H1 (cell line): ENCODE measurements around the gene KCTD21. TPM values are rescaled to one million over a fixed set of nuclear protein-coding genes. Genes with fewer than 3 reads are reported as not detected.

Source experiments
- CTCF ChIA-PET: fragments of 300-600 bp; sonication (Branson Sonifier 250); formaldehyde crosslinking; loops from one replicate; lab custom pipeline; 2021; ENCODE audit not compliant: partially characterized antibody; lab: Charles Lee
- POLR2A ChIA-PET: fragments of 300-600 bp; sonication (Branson Sonifier 250); formaldehyde crosslinking; loops from one replicate; lab custom pipeline; 2021; ENCODE audit warnings: inconsistent platforms; ENCODE audit not compliant: partially characterized antibody; lab: Charles Lee
- DNase-seq, 2 experiments: peaks; one replicate each; pipeline versions ENCODE4 v3.0.0 to v3.0.0-alpha.2; 2010 to 2022; ENCODE audit warnings: low spot score in 2 of 2, low read depth in 1 of 2, mixed read lengths in 1 of 2
- FAIRE-seq: peaks from 2 replicates; lab custom pipeline; 2011; peaks lifted over from hg19 to GRCh38; lab: Jason Lieb, UNC
- H2AFZ ChIP-seq: 2 replicates; pipeline ENCODE4 v1.8.1; 2012; ENCODE audit warnings: low read length, inconsistent platforms
- H2AK5ac ChIP-seq: 2 replicates; pipeline ENCODE4 v1.6.1; 2013; ENCODE audit warnings: low read depth, low read length
- H2BK120ac ChIP-seq: replicated peaks from 2 replicates; pipeline ENCODE3; 2013; ENCODE audit warnings: low read depth, low read length, inconsistent platforms
- H2BK12ac ChIP-seq: 2 replicates; pipeline ENCODE4 v1.6.1; 2013; ENCODE audit warnings: low read depth, low read length
- H2BK15ac ChIP-seq: 2 replicates; pipeline ENCODE4 v1.6.1; 2013; ENCODE audit warnings: low read length
- H2BK20ac ChIP-seq: 2 replicates; pipeline ENCODE4 v1.6.1; 2013; ENCODE audit warnings: low read length
- H2BK5ac ChIP-seq: 2 replicates; pipeline ENCODE4 v1.6.1; 2013; ENCODE audit warnings: low read depth, low read length
- H3K14ac ChIP-seq: 2 replicates; pipeline ENCODE4 v1.6.1; 2013; ENCODE audit warnings: inconsistent platforms; ENCODE audit not compliant: insufficient read length
- H3K18ac ChIP-seq: 2 replicates; pipeline ENCODE4 v1.6.1; 2013; ENCODE audit warnings: low read length; ENCODE audit errors: extremely low read depth
- H3K23ac ChIP-seq: 2 replicates; pipeline ENCODE4 v1.6.1; 2013; ENCODE audit warnings: inconsistent platforms; ENCODE audit not compliant: insufficient read length
- H3K23me2 ChIP-seq: 2 replicates; pipeline ENCODE4 v1.6.1; 2013; ENCODE audit warnings: low read depth, low read length
- H3K27ac ChIP-seq: 2 replicates; pipeline ENCODE4 v1.6.1; 2011; ENCODE audit warnings: low read depth, low read length, inconsistent platforms
- H3K27me3 ChIP-seq, 4 experiments: replicated peaks in 1 of 4; 1 replicate in 1 of 4; 2 replicates in 3 of 4; pipeline versions ENCODE4 v1.6.1 to v1.8.1; 2011 to 2013; ENCODE audit warnings: low read length in 3 of 4, mild to moderate bottlenecking in 3 of 4, inconsistent platforms in 2 of 4, mixed read lengths in 2 of 4, moderate library complexity in 1 of 4; ENCODE audit not compliant: control insufficient read depth in 3 of 4, insufficient read depth in 3 of 4; ENCODE audit errors: extremely low read depth in 1 of 4
- H3K36me3 ChIP-seq, 4 experiments: 2 replicates each; pipeline versions ENCODE4 v1.6.1 to v1.8.1; 2011 to 2013; ENCODE audit warnings: mild to moderate bottlenecking in 4 of 4, low read length in 3 of 4, moderate library complexity in 2 of 4, control low read depth in 1 of 4, inconsistent platforms in 1 of 4; ENCODE audit not compliant: insufficient read depth in 4 of 4, control insufficient read depth in 2 of 4
- H3K4ac ChIP-seq: replicated peaks from 2 replicates; pipeline ENCODE3; 2013; ENCODE audit warnings: low read length, low read depth, mixed read lengths, inconsistent platforms; ENCODE audit not compliant: insufficient read length
- H3K4me1 ChIP-seq, 4 experiments: replicated peaks in 1 of 4; 1 replicate in 1 of 4; 2 replicates in 3 of 4; pipeline versions ENCODE4 v1.6.1 to v1.8.1; 2011 to 2013; ENCODE audit warnings: low read length in 3 of 4, inconsistent platforms in 2 of 4, mixed read lengths in 1 of 4; ENCODE audit not compliant: insufficient read depth in 4 of 4, control insufficient read depth in 3 of 4
- H3K4me2 ChIP-seq, 2 experiments: 2 replicates each; pipeline versions ENCODE4 v1.6.1 to v1.8.1; 2011 to 2013; ENCODE audit warnings: low read depth in 2 of 2, low read length in 2 of 2, control low read depth in 1 of 2, inconsistent platforms in 1 of 2, mild to moderate bottlenecking in 1 of 2; ENCODE audit not compliant: insufficient read depth in 1 of 2
- H3K4me3 ChIP-seq, 4 experiments: fragments of 200-600, 300-600 bp in 1 of 4; sonication (generic), shearing (Covaris generic), sonication (Bioruptor Twin) in 1 of 4; 2 replicates each; pipeline versions ENCODE4 v1.5.1 to v1.8.1; 2011 to 2016; ENCODE audit warnings: low read length in 4 of 4, low read depth in 3 of 4, control low read depth in 2 of 4, inconsistent platforms in 2 of 4, mild to moderate bottlenecking in 2 of 4, mixed read lengths in 1 of 4, moderate library complexity in 1 of 4; ENCODE audit not compliant: insufficient read depth in 2 of 4; ENCODE audit errors: extremely low read depth in 1 of 4
- H3K56ac ChIP-seq: replicated peaks from 2 replicates; pipeline ENCODE3; 2013; ENCODE audit warnings: low read depth, mild to moderate bottlenecking, mixed read lengths, low read length, inconsistent platforms; ENCODE audit not compliant: insufficient read length
- H3K79me1 ChIP-seq: 2 replicates; pipeline ENCODE4 v1.6.1; 2013; ENCODE audit warnings: low read depth, low read length, control low read depth
- H3K79me2 ChIP-seq, 2 experiments: 2 replicates each; pipeline versions ENCODE4 v1.6.1 to v1.8.1; 2012 to 2013; ENCODE audit warnings: low read length in 2 of 2, mild to moderate bottlenecking in 2 of 2, inconsistent platforms in 1 of 2; ENCODE audit not compliant: insufficient read depth in 2 of 2, control insufficient read depth in 1 of 2
- H3K9ac ChIP-seq, 4 experiments: replicated peaks in 1 of 4; 1 replicate in 1 of 4; 2 replicates in 3 of 4; pipeline versions ENCODE4 v1.6.1 to v1.8.1; 2011 to 2013; ENCODE audit warnings: low read depth in 3 of 4, low read length in 3 of 4, control low read depth in 2 of 4, mild to moderate bottlenecking in 2 of 4, moderate library complexity in 2 of 4, inconsistent platforms in 1 of 4; ENCODE audit errors: extremely low read depth in 1 of 4
- H3K9me3 ChIP-seq, 2 experiments: 2 replicates each; pipeline versions ENCODE4 v1.6.1 to v1.8.1; 2012 to 2013; ENCODE audit warnings: mild to moderate bottlenecking in 2 of 2, moderate library complexity in 2 of 2, control low read depth in 1 of 2, inconsistent platforms in 1 of 2, low read depth in 1 of 2, low read length in 1 of 2, mixed read lengths in 1 of 2; ENCODE audit not compliant: insufficient read depth in 2 of 2
- H4K20me1 ChIP-seq, 2 experiments: replicated peaks in 1 of 2; 2 replicates each; pipeline versions ENCODE3 to v1.8.1; 2011 to 2013; ENCODE audit warnings: inconsistent platforms in 2 of 2, low read length in 2 of 2, mild to moderate bottlenecking in 1 of 2; ENCODE audit not compliant: insufficient read depth in 2 of 2, control insufficient read depth in 1 of 2
- H4K5ac ChIP-seq: 2 replicates; pipeline ENCODE4 v1.6.1; 2013; ENCODE audit warnings: low read length, low read depth, mixed read lengths, inconsistent platforms; ENCODE audit not compliant: insufficient read length
- H4K8ac ChIP-seq: 2 replicates; pipeline ENCODE4 v1.8.0; 2013; ENCODE audit warnings: mild to moderate bottlenecking, moderate library complexity, low read length, inconsistent platforms; ENCODE audit not compliant: insufficient read depth; ENCODE audit errors: extremely low read depth
- H4K91ac ChIP-seq: replicated peaks from 2 replicates; pipeline ENCODE3; 2013; ENCODE audit warnings: low read length, mixed read lengths, inconsistent platforms; ENCODE audit not compliant: insufficient read length
- ATF3 ChIP-seq: IDR thresholded peaks from 2 replicates; pipeline ENCODE4 v1.6.1; 2011; ENCODE audit warnings: low read depth, mild to moderate bottlenecking, low read length; ENCODE audit not compliant: insufficient read depth
- BACH1 ChIP-seq: IDR thresholded peaks from 2 replicates; pipeline ENCODE4 v1.6.1; 2012; ENCODE audit warnings: low read length, improper control_type of control experiment
- CHD2 ChIP-seq: IDR thresholded peaks from 2 replicates; pipeline ENCODE4 v1.6.1; 2012; ENCODE audit warnings: low read length, improper control_type of control experiment
- CTBP2 ChIP-seq: IDR thresholded peaks from 2 replicates; pipeline ENCODE4 v1.7.0; 2011; ENCODE audit warnings: borderline replicate concordance, mild to moderate bottlenecking, moderate library complexity, mixed read lengths, low read length; ENCODE audit not compliant: insufficient read depth, insufficient read length
- E2F6 ChIP-seq: IDR thresholded peaks from 2 replicates; pipeline ENCODE4 v1.6.1; 2012; ENCODE audit warnings: inconsistent platforms
- EP300 ChIP-seq, 2 experiments: IDR thresholded peaks; 1 replicate in 1 of 2; 2 replicates in 1 of 2; pipeline ENCODE4 v1.6.1; 2011 to 2012; ENCODE audit warnings: low read depth in 2 of 2, low read length in 2 of 2, mild to moderate bottlenecking in 2 of 2, borderline replicate concordance in 1 of 2, inconsistent platforms in 1 of 2, moderate library complexity in 1 of 2
- FOSL1 ChIP-seq: IDR thresholded peaks from 2 replicates; pipeline ENCODE4 v1.6.1; 2011; ENCODE audit warnings: mild to moderate bottlenecking, low read depth, low read length, moderate library complexity; ENCODE audit not compliant: insufficient read depth
- RAD21 ChIP-seq, 2 experiments: IDR thresholded peaks in 1 of 2; conservative IDR thresholded peaks in 1 of 2; 2 replicates each; pipeline ENCODE4 v1.6.1; 2011; ENCODE audit warnings: low read depth in 2 of 2, low read length in 2 of 2, improper control_type of control experiment in 1 of 2, inconsistent platforms in 1 of 2, mild to moderate bottlenecking in 1 of 2, moderate library complexity in 1 of 2
- RXRA ChIP-seq: IDR thresholded peaks from 2 replicates; pipeline ENCODE4 v1.6.1; 2011; ENCODE audit warnings: low read depth, mild to moderate bottlenecking, low read length, moderate library complexity; ENCODE audit not compliant: insufficient read depth
- SIX5 ChIP-seq: IDR thresholded peaks from 2 replicates; pipeline ENCODE4 v1.6.1; 2011; ENCODE audit warnings: mild to moderate bottlenecking, low read depth, low read length
- SP2 ChIP-seq: IDR thresholded peaks from 2 replicates; pipeline ENCODE4 v1.6.1; 2012; ENCODE audit warnings: mild to moderate bottlenecking, low read length, inconsistent platforms
- WGBS, 2 experiments: shearing (Covaris generic) in 1 of 2; methylation state at CpG; one replicate each; pipeline versions ENCODE4 v1.1.6 to v1.1.7; 2013 to 2015; ENCODE audit warnings: low lambda C conversion rate in 2 of 2, mixed read lengths in 2 of 2, inconsistent platforms in 1 of 2, low coverage in 1 of 2, missing lambda C conversion rate in 1 of 2; ENCODE audit not compliant: insufficient replicate concordance in 2 of 2, insufficient coverage in 1 of 2, insufficient read length in 1 of 2; ENCODE audit errors: extremely low coverage in 1 of 2, missing lambda C conversion rate in 1 of 2; 5-methylcytosine and 5-hydroxymethylcytosine counted together
- polyA plus RNA-seq, 7 experiments: library from polyadenylated mRNA; depleted of rRNA in 3 of 7; stranded (reverse) in 5 of 7; unstranded in 2 of 7; fragments of >200 nt in 5 of 7; fragments of 200-250 nt in 2 of 7; gene quantifications; 1 replicate in 5 of 7; 2 replicates in 1 of 7; 4 replicates in 1 of 7; pipeline versions ENCODE4 v1.2.1 to v1.2.3, GENCODE V29; 2011 to 2013; ENCODE audit warnings: missing spikeins in 2 of 7, mixed read lengths in 2 of 7
- total RNA-seq: library from RNA; stranded (reverse); fragmentation: NEBNext Ultra II Directional; extraction: Animal tissue kit (Norgen Biotek cat#: 25700); gene quantifications from 2 replicates; pipeline ENCODE4 v1.2.1, GENCODE V29; 2021

Gene KCTD21
- total and polyA plus RNA-seq, 2 of the 8 experiments (the other 6 are each of a cell fraction or from before 2014, with no cell fraction given): 3.2 to 4.1 TPM

GRCh38 chr11:78203184-78203583, 14.8 kb upstream of the KCTD21 start:
- no peak overlapping the region for H2BK15ac ChIP-seq
- no peak overlapping the region for H2BK120ac ChIP-seq
- no peak overlapping the region for H3K4ac ChIP-seq
- H3K23me2 ChIP-seq: no peaks in the 10 kb centered on the region
- H3K56ac ChIP-seq: no peak overlapping the region
- ChIA-PET POLR2A (interaction anchor here (0.6 to 1.0 kb wide), 3 partner anchors 12 to 89 kb away, joined by 3 read pairs; partner anchors contain the start of gene ALG8), CTCF (no interaction called here)
- no peak overlapping the region for H3K23ac ChIP-seq
- no peaks in the 10 kb centered on the region for H3K79me1 ChIP-seq
- no peak overlapping the region for H3K27ac ChIP-seq
- no peak overlapping the region; the same call in 1 of the 2 replicates for H2BK5ac ChIP-seq
- H3K36me3 ChIP-seq: no peaks in the 10 kb centered on the region; a peak in 1 of 8 replicates
- H3K27me3 ChIP-seq: no peaks in the 10 kb centered on the region
- H3K4me1 ChIP-seq: no peaks in the 10 kb centered on the region; a peak in 1 of 7 replicates
- H3K18ac ChIP-seq: no peak overlapping the region
- H3K9ac ChIP-seq: no peak overlapping the region
- H2AK5ac ChIP-seq: no peak overlapping the region
- H3K79me2 ChIP-seq: no peaks in the 10 kb centered on the region
- H3K4me3 ChIP-seq: no peak overlapping the region
- H4K91ac ChIP-seq: no peak overlapping the region
- peaks cover 0 to 4% of the 10 kb centered on the region in 2 experiments for H4K20me1 ChIP-seq
- no peak overlapping the region for H3K4me2 ChIP-seq
- no peak overlapping the region for H2AFZ ChIP-seq
- WGBS, 2 experiments: 98% methylated on average over 10 of the region's 10 CpGs; no CpG with 5 or more reads in 1 of the 2 experiments
- DNase-seq (no peak), FAIRE-seq (no peak)
- no peak overlapping the region for H4K8ac ChIP-seq
- H2BK20ac ChIP-seq: no peak overlapping the region
- H3K14ac ChIP-seq: no peak overlapping the region
- H2BK12ac ChIP-seq: no peak overlapping the region
- no peak overlapping the region for H4K5ac ChIP-seq
- no peaks in the 10 kb centered on the region for H3K9me3 ChIP-seq
- TF ChIP-seq RXRA (no peak), SIX5 (no peak), SP2 (no peak), BACH1 (no peak), CHD2 (no peak), RAD21 (IDR thresholded peaks at IDR 0.05 in 1 of 2, conservative IDR thresholded peaks at IDR 0.05 in 1 of 2; ENCODE audit: low read depth in 2 of 2, low read length in 2 of 2) (no peak), ATF3 (no peak), FOSL1 (no peak), CTBP2 (no peak), EP300 (IDR thresholded peaks at IDR 0.05; ENCODE audit: borderline replicate concordance in 1 of 2, low read depth in 2 of 2, low read length in 2 of 2) (no peak), E2F6 (no peak)
